HG02981 (cell line): ENCODE data around the gene BARD1.
"Not testable (repeated sequence)": the region's sequence is repeated elsewhere in the genome, so short reads cannot be mapped to it uniquely, and the experiment has no call there.

ENCODE experiments used
- ATAC-seq: cut with Tn5 transposase; IDR thresholded peaks from one replicate; pipeline ENCODE4 v1.9.1; 2021; ENCODE audit warnings: mild to moderate bottlenecking, moderate library complexity; ENCODE audit not compliant: unreplicated experiment

BARD1 gene

DNA sequence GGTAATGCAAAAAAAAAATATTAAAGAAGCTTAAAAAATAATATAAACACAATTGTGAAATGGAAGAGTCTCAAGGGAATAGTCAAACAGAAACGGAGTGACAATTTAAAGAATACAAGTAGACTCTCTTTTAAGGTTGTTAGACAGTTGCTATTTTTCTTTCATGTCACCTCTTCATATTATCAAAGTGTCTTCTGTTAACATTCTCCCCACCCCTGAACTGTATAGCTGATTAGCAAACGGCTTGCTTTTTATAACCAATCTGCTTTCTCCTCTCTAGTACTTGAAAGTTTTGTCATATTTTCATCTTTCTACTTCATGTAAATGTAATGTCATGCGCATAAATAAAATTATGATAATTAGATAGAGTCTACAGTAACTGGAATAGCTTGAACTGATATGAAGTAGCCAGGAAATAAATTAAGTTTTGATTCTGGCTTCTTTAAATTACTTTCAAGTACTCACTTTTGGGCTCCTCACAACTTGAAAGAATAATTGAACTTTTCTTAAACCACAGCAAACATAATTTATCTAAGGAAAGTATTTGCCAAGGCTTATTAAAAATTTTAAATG is 37.0 kb downstream of the BARD1 start:
- no peak for ATAC-seq

DNA sequence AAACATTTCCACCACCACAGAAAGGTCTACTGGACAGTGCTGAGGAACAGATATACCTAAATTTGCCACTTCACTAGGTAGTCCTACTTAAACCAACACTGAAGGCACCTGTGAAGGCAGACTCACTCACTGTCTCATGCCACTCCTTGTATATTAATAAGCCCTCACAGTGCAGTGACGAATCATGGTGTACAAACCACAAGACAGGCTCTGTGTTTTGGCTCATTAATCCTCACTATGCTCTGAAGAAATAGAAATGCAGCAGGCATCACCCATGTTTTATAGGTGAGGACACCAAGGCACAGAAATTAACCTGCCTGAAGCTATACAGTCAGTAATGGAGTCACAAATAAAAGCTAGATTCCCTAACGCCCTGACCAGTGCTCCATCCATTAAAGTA is 44.3 kb downstream of the BARD1 start:
- ATAC-seq, result no peak

DNA sequence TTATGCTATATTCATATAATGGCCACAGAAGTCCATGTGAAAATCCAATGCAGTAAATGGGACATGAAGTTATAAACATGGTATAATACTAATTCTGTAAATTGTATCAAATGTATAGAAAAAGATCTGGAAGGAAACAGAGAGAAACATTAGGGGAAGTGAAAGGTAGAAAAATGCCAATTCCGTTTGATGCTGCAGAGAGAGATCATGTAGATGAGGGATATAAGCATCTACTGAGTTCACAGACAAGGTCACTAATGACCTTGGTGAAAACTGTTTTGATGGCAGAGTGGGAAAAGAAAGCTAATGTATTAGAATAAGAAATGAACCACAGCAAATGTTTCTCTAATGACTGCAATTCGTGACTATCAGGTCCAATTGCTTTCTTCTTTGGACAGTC is 56.0 kb downstream of the BARD1 start:
- ATAC-seq, result no peak

DNA sequence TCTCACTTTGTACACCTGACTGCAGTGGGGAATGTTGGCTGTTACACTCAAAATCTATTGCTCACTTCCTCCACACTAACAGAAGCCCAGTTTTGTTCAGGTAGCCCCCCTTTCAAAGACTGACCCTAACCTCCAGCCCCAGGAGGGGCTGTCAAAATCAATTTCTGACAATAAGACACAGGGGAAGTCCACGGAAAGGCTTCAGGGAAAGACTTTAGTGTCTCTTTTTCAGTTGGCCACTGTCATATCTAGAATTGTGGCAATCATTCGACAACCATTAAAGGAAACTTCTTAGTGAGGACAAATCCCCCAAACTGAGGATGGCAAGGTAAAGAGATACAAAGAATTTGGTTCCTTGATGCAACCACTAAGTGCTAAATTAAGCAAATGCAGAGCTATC is 59.0 kb downstream of the BARD1 start:
- ATAC-seq, result no peak

DNA sequence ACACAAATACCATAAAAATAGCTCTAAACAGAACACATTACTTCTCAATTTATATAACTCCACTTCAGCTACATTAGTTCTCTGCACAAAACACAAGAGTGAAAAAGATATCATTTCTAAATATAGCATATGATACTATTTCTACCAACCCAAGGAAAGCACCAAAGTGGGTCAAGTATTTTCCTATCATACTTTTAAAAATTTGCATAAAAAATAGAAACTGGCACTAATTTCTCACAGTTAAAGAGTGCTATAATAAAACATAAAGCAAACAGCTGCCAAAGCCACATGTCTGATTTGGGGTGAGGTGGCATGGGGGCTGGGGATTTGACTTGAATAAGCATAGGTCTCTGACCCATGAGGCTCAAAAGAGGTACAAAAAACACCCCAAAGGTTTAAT is 61.5 kb downstream of the BARD1 start:
- peak; percentile 56 for ATAC-seq

DNA sequence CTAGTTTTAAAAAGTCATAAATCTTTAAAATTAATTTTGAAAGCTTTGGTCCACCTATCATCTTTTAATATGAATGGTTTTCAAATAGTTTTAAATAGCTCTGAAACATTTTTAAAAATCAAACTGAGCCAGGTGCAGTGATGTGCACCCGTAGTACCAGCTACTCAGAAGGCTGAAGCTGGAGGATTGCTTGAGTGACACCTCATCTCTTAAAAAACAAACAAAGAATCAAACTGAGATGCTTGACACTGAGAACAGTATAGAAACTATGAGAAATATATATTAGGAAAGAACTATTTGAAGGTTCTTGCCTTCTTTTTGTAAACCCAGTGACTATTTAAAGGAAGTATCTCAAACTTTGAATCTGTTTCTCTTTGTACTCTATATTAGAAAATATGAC is 67.4 kb downstream of the BARD1 start:
- no peak for ATAC-seq

DNA sequence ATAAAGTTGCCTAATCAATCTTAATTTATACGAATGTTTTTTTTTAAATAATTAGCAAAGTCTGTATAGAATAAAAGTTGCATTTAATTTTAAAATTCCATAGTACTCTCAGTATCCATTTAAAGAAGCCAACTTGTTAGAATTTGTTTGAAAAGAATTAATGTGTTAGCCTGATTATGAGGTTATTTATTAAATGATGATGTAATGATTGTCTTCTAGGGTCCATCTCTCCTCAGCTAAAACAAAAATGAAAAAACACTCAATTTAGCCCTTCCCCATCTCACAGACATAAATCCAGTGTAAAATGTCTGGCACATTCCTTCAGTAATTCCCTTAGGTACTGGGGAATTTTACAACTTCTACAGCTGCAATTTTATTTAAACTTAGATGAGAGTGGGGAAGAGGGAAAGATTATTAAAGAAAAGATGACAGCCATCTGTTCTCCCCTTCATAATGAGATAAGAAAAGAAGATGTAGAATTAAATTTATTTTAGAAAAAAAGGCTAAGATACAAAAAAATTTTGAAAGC is 68.6 kb downstream of the BARD1 start:
- no peak for ATAC-seq

DNA sequence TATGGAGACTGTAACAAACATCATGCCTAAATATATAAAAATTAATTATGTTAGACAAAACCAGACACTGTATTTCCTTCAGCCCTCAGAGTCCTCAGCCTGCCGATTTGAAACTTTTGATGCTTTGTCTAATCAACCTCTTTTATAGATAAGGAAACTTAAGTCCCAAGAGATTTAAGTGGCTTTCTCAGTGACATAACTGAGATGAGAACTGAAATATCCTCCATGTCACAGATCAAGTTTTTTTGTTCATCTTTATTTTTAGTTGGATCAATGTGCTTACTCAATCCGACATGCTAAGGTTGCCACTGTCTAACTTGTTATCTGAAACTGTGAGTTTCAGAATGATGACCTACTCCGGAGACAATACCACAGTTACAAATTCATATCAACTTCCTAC is 72.3 kb downstream of the BARD1 start:
- peak; percentile 98 for ATAC-seq

DNA sequence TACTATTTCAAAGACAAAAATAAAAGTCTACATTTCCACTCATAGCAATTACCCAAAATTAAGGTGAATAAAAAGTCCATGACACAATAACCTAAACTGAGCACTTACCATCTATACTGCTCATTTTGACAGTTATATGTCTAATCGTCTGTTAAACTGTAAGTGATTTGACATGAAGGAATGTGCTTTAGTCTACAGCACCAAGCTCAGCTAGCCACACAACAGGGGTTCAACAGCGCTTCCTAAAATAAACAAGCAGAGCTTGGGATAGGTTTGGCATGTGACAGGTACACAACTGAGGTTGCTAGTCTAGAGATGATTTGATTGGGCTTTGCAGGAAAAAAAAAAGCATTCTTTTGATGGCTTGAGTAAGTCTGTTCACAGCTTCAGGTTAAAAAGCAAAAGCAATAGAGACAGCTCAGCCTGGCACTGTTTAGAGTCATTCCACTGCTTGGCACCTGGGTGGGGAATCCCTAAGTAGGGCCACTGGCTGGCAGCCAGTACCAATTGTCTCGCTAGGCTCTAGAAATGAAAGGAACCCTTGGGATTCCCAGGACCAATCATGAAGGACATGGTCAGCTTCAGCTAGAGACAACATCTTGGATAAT is 78.6 kb downstream of the BARD1 start:
- no peak for ATAC-seq

DNA sequence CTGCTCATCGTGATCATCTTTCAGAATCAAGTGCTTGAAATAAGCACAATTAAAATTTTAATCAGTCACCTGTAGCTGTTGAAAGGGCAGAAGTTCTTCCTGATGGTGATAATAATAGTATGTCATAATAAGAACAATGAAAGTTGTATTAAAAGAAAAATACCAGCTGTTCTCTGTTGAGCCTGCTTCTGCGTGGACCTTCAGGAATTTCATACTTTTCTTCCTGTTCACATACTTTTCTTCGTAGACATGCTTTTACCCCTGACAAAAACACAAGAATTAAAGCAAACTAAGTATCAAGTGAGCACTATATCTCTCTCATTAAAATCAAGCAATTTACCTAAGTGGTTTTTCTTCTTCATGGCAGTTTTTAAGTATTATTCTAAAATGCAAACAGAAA is 79.2 kb downstream of the BARD1 start:
- no peak for ATAC-seq

DNA sequence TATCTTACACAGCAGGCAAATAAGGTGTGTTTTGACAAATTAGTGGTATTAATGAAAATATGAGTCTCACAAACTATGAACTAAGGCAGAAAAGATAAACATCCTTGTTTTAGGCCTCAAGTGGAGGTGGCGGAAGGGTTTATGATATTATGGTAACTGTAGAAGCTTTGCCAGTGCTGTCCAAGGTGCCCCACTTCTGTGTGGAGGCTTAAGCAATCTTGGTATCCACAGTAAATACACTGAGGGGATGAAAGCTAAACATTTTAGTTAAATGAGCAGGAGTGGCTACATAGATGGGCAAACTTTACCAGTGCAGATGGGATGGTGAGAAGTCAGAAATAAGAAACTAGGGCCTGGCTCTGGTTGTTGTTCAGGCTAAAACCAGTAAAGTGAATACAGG is 84.7 kb downstream of the BARD1 start:
- ATAC-seq, result no peak

DNA sequence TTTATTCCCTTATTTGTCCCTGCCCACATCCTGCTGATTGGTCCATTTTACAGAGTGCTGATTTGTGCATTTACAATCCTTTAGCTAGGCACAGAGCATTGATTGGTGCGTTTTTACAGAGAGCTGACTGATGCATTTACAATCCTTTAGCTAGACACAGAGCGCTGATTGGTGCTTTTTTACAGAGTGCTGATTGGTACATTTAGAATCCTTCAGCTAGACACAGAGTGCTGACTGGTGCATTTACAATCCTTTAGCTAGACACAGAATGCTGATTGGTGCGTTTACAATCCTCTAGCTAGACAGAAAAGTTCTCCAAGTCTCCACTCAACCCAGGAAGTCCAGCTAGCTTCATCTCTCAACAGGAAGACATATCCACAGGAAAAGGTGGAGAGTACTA is 91.6 kb downstream of the BARD1 start:
- ATAC-seq, result not testable (repeated sequence)

DNA sequence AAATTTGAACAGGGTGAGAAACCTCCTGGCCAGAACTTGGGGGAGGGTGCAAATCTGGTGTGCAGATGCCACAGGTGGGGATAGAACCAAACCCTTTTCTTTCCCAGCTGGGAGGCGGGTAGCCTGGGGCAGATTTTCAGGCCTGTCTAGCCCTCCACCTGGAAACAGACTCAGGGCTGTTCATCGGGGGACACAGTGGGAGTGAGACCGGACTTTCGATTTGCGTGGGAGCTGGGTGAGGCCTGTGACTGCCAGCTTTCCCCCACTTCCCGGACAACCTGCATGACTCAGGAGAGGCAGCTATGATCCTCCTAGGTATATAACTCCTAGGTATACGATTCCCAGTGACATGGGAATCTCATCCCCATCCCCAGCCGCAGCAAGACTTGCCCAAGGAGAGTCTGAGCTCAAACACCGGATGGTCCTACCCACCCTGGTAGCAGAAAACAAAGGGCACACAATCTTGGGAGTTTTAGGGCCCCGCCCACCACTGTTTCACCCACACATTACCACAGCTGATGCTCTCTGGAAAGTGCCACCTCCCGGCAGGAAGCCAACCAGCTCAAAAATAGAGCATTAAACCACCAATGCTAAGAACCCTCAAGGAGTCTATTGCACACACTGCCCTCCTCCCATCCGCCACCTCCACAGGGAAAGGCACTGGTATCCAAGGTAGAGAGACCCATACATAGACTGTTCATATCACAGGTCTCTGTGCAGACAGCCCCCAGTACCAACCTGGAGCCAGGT is 92.5 kb downstream of the BARD1 start:
- ATAC-seq, result no peak

DNA sequence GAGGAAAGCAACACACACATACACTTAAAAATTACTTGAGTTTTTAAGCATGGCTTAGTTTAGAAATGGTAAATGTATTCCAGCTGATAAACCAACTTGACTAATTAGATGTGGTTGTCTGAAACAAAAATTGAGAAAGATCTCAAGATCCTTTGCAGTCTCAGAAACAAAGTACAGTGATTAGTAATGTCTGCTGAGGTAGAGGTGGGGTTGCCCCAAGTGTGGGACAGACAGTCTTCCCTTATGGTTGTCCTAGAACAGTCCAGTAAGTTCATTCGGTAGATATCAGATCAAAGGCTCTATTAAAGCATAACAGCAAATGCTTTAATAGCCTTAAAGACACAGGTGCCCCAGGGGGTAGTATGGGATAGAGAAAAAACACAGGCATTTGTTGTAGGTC is 94.5 kb downstream of the BARD1 start:
- no peak for ATAC-seq

DNA sequence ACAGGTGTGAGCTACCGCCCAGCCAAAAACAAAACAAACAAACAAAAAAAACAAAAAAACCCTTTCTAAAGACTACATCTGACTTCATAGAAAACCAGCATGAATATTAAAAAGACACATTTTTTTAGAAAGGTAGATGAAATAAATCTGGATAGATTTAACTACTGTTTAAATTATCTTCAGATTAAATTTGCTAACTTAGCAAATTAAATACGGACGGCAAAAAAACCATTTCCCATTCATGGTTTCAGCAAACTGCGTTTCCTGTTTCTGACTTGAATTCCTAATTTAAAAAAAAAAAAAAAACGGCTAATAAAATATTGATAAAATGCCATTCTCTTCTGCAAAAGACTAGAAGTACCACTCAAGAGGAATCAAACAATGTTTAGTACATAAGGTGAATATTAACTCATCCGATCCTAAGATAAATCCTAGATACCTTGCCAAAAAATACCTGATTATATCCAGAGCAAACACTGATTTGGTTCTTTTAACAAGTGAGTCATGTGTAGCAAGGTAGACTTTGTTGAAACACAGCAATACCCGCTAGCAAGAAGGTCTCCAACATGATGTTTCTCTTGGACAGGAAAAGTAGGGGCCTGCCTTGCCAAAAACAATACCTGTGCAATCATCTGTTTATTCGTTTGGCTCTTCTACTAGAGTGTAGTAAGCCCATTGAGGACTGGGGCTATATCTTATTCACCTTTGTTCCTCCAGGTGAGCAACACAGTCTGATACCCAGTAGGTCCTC is 96.2 kb downstream of the BARD1 start:
- no peak for ATAC-seq

DNA sequence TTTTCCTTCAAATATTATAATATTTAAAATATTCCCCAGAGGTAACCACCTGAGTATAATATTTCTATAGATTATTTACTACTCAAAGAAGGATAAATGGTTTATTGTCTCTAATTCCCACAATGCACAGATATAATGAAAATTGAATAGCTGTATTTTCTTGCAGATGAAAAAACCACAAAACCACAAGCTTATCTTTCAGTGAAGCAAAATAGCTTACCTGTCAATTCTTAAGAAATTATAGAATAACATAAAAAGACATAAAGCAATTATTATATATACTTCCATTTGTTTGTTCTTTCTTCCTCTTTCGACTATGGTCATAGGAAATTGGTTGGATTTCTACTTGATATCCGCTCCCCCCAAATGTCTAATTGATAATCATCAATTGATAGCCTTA is 98.8 kb downstream of the BARD1 start:
- no peak for ATAC-seq

DNA sequence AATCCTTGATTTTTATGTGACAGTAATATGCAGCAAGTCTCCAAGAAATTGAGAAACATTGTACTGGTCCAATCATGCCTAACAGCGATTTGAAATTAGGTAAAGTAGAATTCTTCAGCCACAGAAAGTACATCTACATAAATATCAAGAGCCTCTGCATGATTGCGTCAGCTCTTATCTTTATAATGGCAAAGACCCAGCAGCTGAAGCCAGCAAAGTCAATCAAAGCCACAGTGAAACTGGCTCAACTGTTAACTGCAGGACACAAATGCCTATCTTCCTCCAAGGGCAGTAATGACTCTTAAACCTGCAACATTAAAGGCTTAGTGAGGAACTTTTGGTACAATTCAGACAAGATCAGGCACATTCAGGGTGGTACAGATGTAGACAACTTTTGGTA is 102.5 kb downstream of the BARD1 start:
- ATAC-seq, result no peak

DNA sequence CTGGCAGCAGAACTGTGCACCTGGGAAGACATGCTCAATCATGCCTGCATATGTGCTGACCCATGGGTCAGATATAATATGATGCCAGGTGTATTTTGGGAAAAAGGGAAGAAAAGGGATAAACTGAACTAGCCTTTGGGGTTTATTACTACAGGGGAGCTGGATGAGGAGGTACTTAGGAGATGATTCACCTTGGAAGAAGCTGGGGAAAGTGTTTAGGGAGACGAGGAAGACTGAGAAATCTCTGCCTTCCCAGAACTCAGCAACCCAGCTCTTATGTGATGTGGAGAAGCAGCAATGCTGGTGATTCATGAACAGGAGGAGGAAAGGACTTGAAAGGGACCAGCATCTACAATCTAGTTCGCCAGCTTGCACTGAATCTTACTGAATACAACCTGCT is 110.2 kb downstream of the BARD1 start:
- ATAC-seq, result no peak

DNA sequence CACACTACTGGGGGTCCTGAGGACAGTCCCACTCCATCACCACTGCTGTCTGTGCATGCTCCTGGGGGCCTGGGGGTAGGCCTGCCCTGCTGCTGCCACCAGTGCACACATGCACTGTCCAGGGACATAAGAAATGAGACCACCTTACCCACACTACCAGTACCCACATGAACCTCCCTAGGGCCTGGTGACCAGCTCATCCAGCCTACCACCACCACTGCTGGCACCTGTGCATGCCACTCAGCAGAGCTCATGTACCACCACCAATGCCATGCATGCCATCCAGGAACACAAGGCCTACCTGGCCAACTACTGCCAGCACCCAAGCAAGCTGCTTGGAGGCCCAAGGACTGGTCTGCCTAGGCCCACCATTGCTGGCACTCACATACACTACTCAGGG is 112.8 kb downstream of the BARD1 start:
- ATAC-seq, result no peak

DNA sequence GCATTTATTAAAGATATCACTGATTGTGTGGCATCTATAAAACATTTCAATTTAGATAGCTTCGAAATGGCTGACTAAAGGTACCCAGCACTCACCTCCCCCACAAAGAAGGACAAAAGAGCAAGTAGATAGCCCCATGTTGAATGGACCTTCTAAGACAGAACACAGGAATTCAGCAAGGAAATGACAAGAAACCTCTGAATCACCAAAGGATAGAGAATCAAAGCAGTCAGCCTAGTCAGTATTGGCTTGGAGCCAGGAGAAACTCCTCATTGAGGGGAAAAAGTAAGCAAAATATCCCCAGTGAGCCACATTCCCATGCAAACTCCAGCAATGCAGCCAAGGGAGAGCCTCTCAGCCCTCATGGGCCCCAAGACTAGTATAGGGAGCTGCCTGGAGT is 113.7 kb downstream of the BARD1 start:
- ATAC-seq, result no peak

DNA sequence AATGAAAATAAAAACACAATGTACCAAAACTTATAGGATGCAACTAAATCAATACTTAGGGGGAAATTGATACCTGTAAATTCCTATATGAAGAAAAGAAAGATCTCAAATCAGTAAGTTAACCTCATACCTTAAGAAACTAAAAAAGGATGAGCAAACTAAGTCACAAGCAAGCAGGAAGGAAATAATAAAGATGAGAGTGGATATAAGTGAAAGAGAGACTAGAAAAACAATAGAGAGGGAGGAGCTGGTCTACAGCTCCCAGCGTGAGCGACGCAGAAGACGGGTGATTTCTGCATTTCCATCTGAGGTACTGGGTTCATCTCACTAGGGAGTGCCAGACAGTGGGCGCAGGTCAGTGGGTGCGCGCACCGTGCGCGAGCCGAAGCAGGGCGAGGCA is 125.9 kb downstream of the BARD1 start:
- peak; percentile 59 for ATAC-seq

DNA sequence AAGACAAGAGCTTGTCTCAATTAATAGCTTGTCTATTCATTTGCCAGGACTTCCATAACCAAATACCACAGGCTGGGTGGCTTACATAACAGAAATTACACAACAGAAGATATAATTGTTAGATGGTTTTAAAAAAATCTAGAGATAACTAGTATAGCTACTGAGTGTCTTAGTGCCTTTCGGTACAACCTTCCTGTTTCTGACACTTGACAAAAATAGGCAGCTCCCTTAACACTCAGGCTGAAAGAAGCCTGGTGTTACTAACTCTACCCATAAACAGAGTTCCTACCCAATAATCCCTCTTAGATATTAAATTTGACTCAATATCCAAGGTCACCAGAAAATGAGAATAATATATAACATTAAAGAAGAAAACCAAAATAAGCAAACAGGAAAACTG is 129.7 kb downstream of the BARD1 start:
- no peak for ATAC-seq
